ENCODE measurements around the gene TNFRSF13B.

DNA sequence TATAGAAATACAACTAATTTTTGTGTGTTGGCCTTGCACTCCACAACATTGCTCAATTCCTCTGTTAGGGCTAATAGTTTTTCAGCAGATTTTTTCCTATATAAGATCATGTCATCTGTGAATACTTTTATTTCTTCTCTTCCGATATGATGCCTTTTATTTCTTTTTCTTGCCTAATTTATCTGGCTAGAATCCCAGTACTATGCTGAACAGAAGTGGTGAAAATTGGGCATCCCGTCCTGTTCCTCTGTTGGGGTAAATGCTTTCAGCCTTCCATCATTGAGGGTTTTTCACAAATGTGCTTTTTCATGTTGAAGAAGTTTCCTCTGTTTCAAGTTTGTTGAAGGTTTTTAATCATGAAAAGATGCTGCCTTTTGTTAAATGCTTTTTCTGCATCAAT lies 22.7 kb upstream of the TNFRSF13B start:
- TF ChIP-seq, protein P1, sequence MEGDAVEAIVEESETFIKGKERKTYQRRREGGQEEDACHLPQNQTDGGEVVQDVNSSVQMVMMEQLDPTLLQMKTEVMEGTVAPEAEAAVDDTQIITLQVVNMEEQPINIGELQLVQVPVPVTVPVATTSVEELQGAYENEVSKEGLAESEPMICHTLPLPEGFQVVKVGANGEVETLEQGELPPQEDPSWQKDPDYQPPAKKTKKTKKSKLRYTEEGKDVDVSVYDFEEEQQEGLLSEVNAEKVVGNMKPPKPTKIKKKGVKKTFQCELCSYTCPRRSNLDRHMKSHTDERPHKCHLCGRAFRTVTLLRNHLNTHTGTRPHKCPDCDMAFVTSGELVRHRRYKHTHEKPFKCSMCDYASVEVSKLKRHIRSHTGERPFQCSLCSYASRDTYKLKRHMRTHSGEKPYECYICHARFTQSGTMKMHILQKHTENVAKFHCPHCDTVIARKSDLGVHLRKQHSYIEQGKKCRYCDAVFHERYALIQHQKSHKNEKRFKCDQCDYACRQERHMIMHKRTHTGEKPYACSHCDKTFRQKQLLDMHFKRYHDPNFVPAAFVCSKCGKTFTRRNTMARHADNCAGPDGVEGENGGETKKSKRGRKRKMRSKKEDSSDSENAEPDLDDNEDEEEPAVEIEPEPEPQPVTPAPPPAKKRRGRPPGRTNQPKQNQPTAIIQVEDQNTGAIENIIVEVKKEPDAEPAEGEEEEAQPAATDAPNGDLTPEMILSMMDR (IDR thresholded peaks at IDR 0.05), result no peak
- no peak for TF ChIP-seq POLR2AphosphoS5 (IDR thresholded peaks at IDR 0.05)
